B cell (primary cell): ENCODE measurements around the gene WDR11. TPM values are rescaled to one million over a fixed set of nuclear protein-coding genes. Genes with fewer than 3 reads are reported as not detected.

ENCODE experiments used
- ATAC-seq: fragments of 200-7000 bp; cut with Tn5 transposase; one replicate; pipeline ENCODE4 v1.10.0; 2021; ENCODE audit warnings: low read depth, mild to moderate bottlenecking, moderate number of reproducible peaks, moderate library complexity
- CTCF ChIA-PET: fragments of 350-600 bp; sonication (Branson Sonifier 250); formaldehyde crosslinking; loops from one replicate; lab custom pipeline; 2021; ENCODE audit warnings: antibody characterized with exemption, inconsistent platforms; lab: Charles Lee
- POLR2A ChIA-PET: fragments of 350-600 bp; sonication (Branson Sonifier 250); formaldehyde crosslinking; loops from one replicate; lab custom pipeline; 2021; ENCODE audit warnings: antibody characterized with exemption; lab: Charles Lee
- DNase-seq: peaks from one replicate; pipeline ENCODE4 v3.0.0; 2013
- H2AFZ ChIP-seq: 2 replicates; pipeline ENCODE4 v1.6.1; 2012; ENCODE audit warnings: mild to moderate bottlenecking, low read depth, low read length; ENCODE audit not compliant: insufficient read depth, poor library complexity, severe bottlenecking
- H3K27ac ChIP-seq, 2 donors: 1 replicate in 1 of 2; 2 replicates in 1 of 2; pipeline ENCODE4 v1.5.1; 2012 to 2013; ENCODE audit warnings: low read length in 2 of 2, mild to moderate bottlenecking in 2 of 2, moderate library complexity in 1 of 2
- H3K27me3 ChIP-seq, 4 experiments: fragments of 200-600 bp in 1 of 4; sonication (generic) in 1 of 4; replicated peaks in 1 of 4; 1 replicate in 2 of 4; 2 replicates in 2 of 4; pipeline versions ENCODE4 v1.6.1 to v1.7.0; 2013 to 2016; ENCODE audit warnings: low read length in 3 of 4, mild to moderate bottlenecking in 2 of 4, mixed read lengths in 1 of 4, moderate library complexity in 1 of 4; ENCODE audit not compliant: insufficient read depth in 4 of 4, control insufficient read depth in 3 of 4; ENCODE audit errors: control extremely low read depth in 1 of 4
- H3K36me3 ChIP-seq, 2 experiments: replicated peaks in 1 of 2; 1 replicate in 1 of 2; 2 replicates in 1 of 2; pipeline versions ENCODE4 v1.6.1 to v1.7.1; 2013; ENCODE audit warnings: low read length in 1 of 2; ENCODE audit not compliant: insufficient read depth in 2 of 2, control insufficient read depth in 1 of 2; ENCODE audit errors: control extremely low read depth in 1 of 2, extremely low read depth in 1 of 2
- H3K4me1 ChIP-seq, 2 donors: fragments of 200-600 bp in 1 of 2; sonication (generic) in 1 of 2; 1 replicate in 1 of 2; 2 replicates in 1 of 2; pipeline versions ENCODE4 v1.5.1 to v1.6.1; 2013 to 2017; ENCODE audit warnings: low read length in 2 of 2; ENCODE audit not compliant: control insufficient read depth in 2 of 2, insufficient read depth in 2 of 2
- H3K4me2 ChIP-seq: replicated peaks from 2 replicates; pipeline ENCODE3; 2012; ENCODE audit warnings: mild to moderate bottlenecking, low read depth, low read length; ENCODE audit not compliant: poor library complexity, severe bottlenecking
- H3K4me3 ChIP-seq, 5 experiments: fragments of 200-600 bp in 1 of 5; sonication (generic) in 1 of 5; 1 replicate in 3 of 5; 2 replicates in 2 of 5; pipeline versions ENCODE4 v1.5.1 to v1.7.0; 2011 to 2016; ENCODE audit warnings: low read length in 4 of 5, mild to moderate bottlenecking in 4 of 5, low read depth in 2 of 5, control low read depth in 1 of 5, moderate library complexity in 1 of 5; ENCODE audit not compliant: insufficient read depth in 1 of 5; ENCODE audit errors: control extremely low read depth in 1 of 5, extremely low read depth in 1 of 5
- H3K79me2 ChIP-seq: fragments of 200-600 bp; sonication (generic); one replicate; pipeline ENCODE4 v1.6.0; 2016; ENCODE audit warnings: low read length; ENCODE audit not compliant: control insufficient read depth, insufficient read depth
- H3K9ac ChIP-seq: fragments of 200-600 bp; sonication (generic); 2 replicates; pipeline ENCODE4 v1.6.1; 2017; ENCODE audit warnings: mild to moderate bottlenecking, low read length, moderate library complexity
- H3K9me3 ChIP-seq, 3 donors: one replicate each; pipeline versions ENCODE4 v1.6.1 to v1.7.1; 2013; ENCODE audit warnings: low read length in 2 of 3; ENCODE audit not compliant: control insufficient read depth in 2 of 3, insufficient read depth in 1 of 3; ENCODE audit errors: control extremely low read depth in 1 of 3
- H4K20me1 ChIP-seq: 2 replicates; pipeline ENCODE4 v1.6.0; 2012; ENCODE audit warnings: mild to moderate bottlenecking, low read length; ENCODE audit not compliant: insufficient read depth, control insufficient read depth, poor library complexity, severe bottlenecking
- H3K27ac Mint-ChIP-seq: one replicate; pipeline ENCODE4 v1.8.0; 2021; ENCODE audit warnings: mixed read lengths
- H3K27me3 Mint-ChIP-seq: one replicate; pipeline ENCODE4 v1.8.0; 2021; ENCODE audit warnings: mixed read lengths
- H3K4me1 Mint-ChIP-seq: one replicate; pipeline ENCODE4 v1.8.0; 2021; ENCODE audit warnings: mixed read lengths
- H3K4me3 Mint-ChIP-seq: one replicate; pipeline ENCODE4 v1.8.0; 2021; ENCODE audit warnings: mixed read lengths
- H3K9me3 Mint-ChIP-seq: one replicate; pipeline ENCODE4 v1.8.0; 2022; ENCODE audit warnings: mixed read lengths; ENCODE audit not compliant: insufficient read depth
- CTCF ChIP-seq: fragments of 200-600 bp; IDR thresholded peaks from one replicate; pipeline ENCODE4 v1.8.0; 2022; ENCODE audit warnings: antibody characterized with exemption, mild to moderate bottlenecking
- EZH2 ChIP-seq: IDR thresholded peaks from 2 replicates; pipeline ENCODE4 v1.6.1; 2012; ENCODE audit warnings: borderline replicate concordance, low read depth, mild to moderate bottlenecking, moderate library complexity, low read length; ENCODE audit not compliant: insufficient read depth, poor library complexity, severe bottlenecking
- WGBS: methylation state at CpG from one replicate; pipeline ENCODE4 v1.1.5; 2013; ENCODE audit warnings: missing lambda C conversion rate; ENCODE audit not compliant: insufficient coverage; 5-methylcytosine and 5-hydroxymethylcytosine counted together
- intact Hi-C: fragments of 100-400 bp; cut with micrococcal nuclease; formaldehyde crosslinking; loops from one replicate; pipeline ENCODE4 v1.10.0; 2022
- polyA plus RNA-seq: library from polyadenylated mRNA; depleted of rRNA; stranded (reverse); fragments of >200 nt; gene quantifications from 2 replicates; pipeline ENCODE4 v1.2.3, GENCODE V29; 2012
- total RNA-seq, 2 donors: library from RNA; stranded (reverse); fragments of 120-200 nt in 1 of 2; gene quantifications; 1 replicate in 1 of 2; 2 replicates in 1 of 2; pipeline versions ENCODE4 v1.2.3 to v1.2.4, GENCODE V29; 2013 to 2022

The WDR11 gene
- total and polyA plus RNA-seq, 2 donors (not counting 1 experiment from before 2014, with no cell fraction given): 94.4 to 230 TPM

- Histone ChIP-seq H4K20me1 (no peaks in the 10 kb centered on the region), H2AFZ (no peak overlapping the region), H3K27me3 (no peaks in the 10 kb centered on the region), H3K9me3 (no peaks in the 10 kb centered on the region), H3K36me3 (no peaks in the 10 kb centered on the region), H3K4me3 (no peak overlapping the region), H3K4me2 (no peak overlapping the region), H3K9ac (no peak overlapping the region), H3K4me1 (no peaks in the 10 kb centered on the region), H3K27ac (no peak overlapping the region), H3K79me2 (no peaks in the 10 kb centered on the region)
- Mint-ChIP-seq H3K27ac (no peak overlapping the region), H3K4me3 (no peak overlapping the region), H3K27me3 (no peaks in the 10 kb centered on the region), H3K4me1 (no peaks in the 10 kb centered on the region), H3K9me3 (no peaks in the 10 kb centered on the region)
- TF ChIP-seq CTCF (no peak), EZH2 (no peak)
- ChIA-PET CTCF (no interaction called here), POLR2A (no interaction called here)
- DNase-seq (no peak), ATAC-seq (no peak)
- WGBS: 84% methylated on average over 3 of the region's 4 CpGs
- intact Hi-C loops: no loop called here
Measured at GRCh38 chr10:120931999-120932398, 80.8 kb downstream of the WDR11 start.

- no peaks in the 10 kb centered on the region for H4K20me1 ChIP-seq
- ATAC-seq (no peak), DNase-seq (no peak)
- H3K27me3 Mint-ChIP-seq: peaks cover 10% of the 10 kb centered on the region
- no peak overlapping the region for H2AFZ ChIP-seq
- H3K27ac ChIP-seq: no peak overlapping the region
- H3K27me3 ChIP-seq: peaks cover 0 to 11% (median 0%) of the 10 kb centered on the region in 4 experiments
- no peak overlapping the region for H3K9ac ChIP-seq
- ChIA-PET POLR2A (no interaction called here), CTCF (no interaction called here)
- H3K79me2 ChIP-seq: no peaks in the 10 kb centered on the region
- H3K27ac Mint-ChIP-seq: no peak overlapping the region
- 95% methylated on average over 4 of the region's 5 CpGs for WGBS
- H3K9me3 ChIP-seq: no peaks in the 10 kb centered on the region
- H3K4me2 ChIP-seq: no peak overlapping the region
- peaks cover 0 to 8% of the 10 kb centered on the region in 2 donors for H3K4me1 ChIP-seq
- no peaks in the 10 kb centered on the region for H3K36me3 ChIP-seq
- no peak overlapping the region for H3K4me3 Mint-ChIP-seq
- no peak overlapping the region for H3K4me3 ChIP-seq
- no peak for TF ChIP-seq EZH2
- no peak for TF ChIP-seq CTCF
- H3K4me1 Mint-ChIP-seq: peaks cover 6% of the 10 kb centered on the region
- no peaks in the 10 kb centered on the region for H3K9me3 Mint-ChIP-seq
- intact Hi-C loops: no loop called here
Measured at GRCh38 chr10:120938822-120939221, 87.7 kb downstream of the WDR11 start.
